SKM-1 (cell line): ENCODE data around the gene UBTF.

Experiments
- DNase-seq: peaks from one replicate; lab custom pipeline; 2025; ENCODE audit not compliant: unreplicated experiment; lab: John Stamatoyannopoulos, UW

The UBTF gene

GRCh38 chr17:44219616-44220212 lies at the start of gene UBTF:
TSS of gene UBTF (minus strand) at chr17:44219675. CDS start at chr17:44218229, 1,446 bp downstream.
- no peak for DNase-seq

- DNase-seq = no peak
Measured at GRCh38 chr17:44268709-44269534, 49.4 kb upstream of the UBTF start.

- no peak for DNase-seq
Measured at GRCh38 chr17:44267818-44268490, 48.5 kb upstream of the UBTF start, which contains the start of gene SLC4A1. TSS of gene SLC4A1 (minus strand) at chr17:44268135. CDS start at chr17:44262866, 5,269 bp downstream.

- DNase-seq = no peak
Measured at GRCh38 chr17:44267165-44267455, 47.6 kb upstream of the UBTF start.

GRCh38 chr17:44266402-44267164 lies 47.1 kb upstream of the UBTF start:
- DNase-seq = no peak

- no peak for DNase-seq
Measured at GRCh38 chr17:44263345-44263902, 43.9 kb upstream of the UBTF start.

GRCh38 chr17:44262654-44263225 lies 43.3 kb upstream of the UBTF start:
- DNase-seq = no peak

GRCh38 chr17:44260296-44260695 lies 40.8 kb upstream of the UBTF start:
- DNase-seq = no peak

- DNase-seq = no peak
Measured at GRCh38 chr17:44258811-44259351, 39.4 kb upstream of the UBTF start.

- DNase-seq = no peak
Measured at GRCh38 chr17:44257815-44258760, 38.6 kb upstream of the UBTF start.

GRCh38 chr17:44256671-44257070 lies 37.2 kb upstream of the UBTF start:
- no peak for DNase-seq

- no peak for DNase-seq
Measured at GRCh38 chr17:44255915-44256314, 36.4 kb upstream of the UBTF start.

- DNase-seq = no peak
Measured at GRCh38 chr17:44254361-44255095, 35.1 kb upstream of the UBTF start.

- no peak for DNase-seq
Measured at GRCh38 chr17:44253006-44253405, 33.5 kb upstream of the UBTF start.

- DNase-seq = no peak
Measured at GRCh38 chr17:44251062-44251461, 31.6 kb upstream of the UBTF start.

GRCh38 chr17:44249501-44250246 lies 30.2 kb upstream of the UBTF start:
- DNase-seq = no peak

- no peak for DNase-seq
Measured at GRCh38 chr17:44247876-44248736, 28.6 kb upstream of the UBTF start.
